Keratinocyte (primary cell): ENCODE data around the gene TBL1XR1. TPM values are rescaled to one million over a fixed set of nuclear protein-coding genes. Genes with fewer than 3 reads are reported as not detected.

ENCODE experiments used
- DNase-seq: peaks from one replicate; pipeline ENCODE4 v3.0.0-alpha.2; 2011; ENCODE audit warnings: low read depth, missing footprints, low spot score
- FAIRE-seq: peaks from 2 replicates; lab custom pipeline; 2011; peaks lifted over from hg19 to GRCh38; lab: Jason Lieb, UNC
- H2AFZ ChIP-seq: 2 replicates; pipeline ENCODE4 v1.6.0; 2012; ENCODE audit warnings: low read length, control low read depth, inconsistent platforms; ENCODE audit not compliant: control insufficient read depth
- H3K27ac ChIP-seq: 2 replicates; pipeline ENCODE4 v1.5.1; 2011; ENCODE audit warnings: low read length; ENCODE audit not compliant: control insufficient read depth, insufficient read depth
- H3K27me3 ChIP-seq: 3 replicates; pipeline ENCODE4 v1.6.0; 2011; ENCODE audit warnings: low read length; ENCODE audit not compliant: control insufficient read depth, insufficient read depth; ENCODE audit errors: extremely low read depth
- H3K36me3 ChIP-seq, 2 experiments: 2 replicates in 1 of 2; 3 replicates in 1 of 2; pipeline ENCODE4 v1.5.1; 2011; ENCODE audit warnings: low read length in 2 of 2, mild to moderate bottlenecking in 1 of 2; ENCODE audit not compliant: control insufficient read depth in 2 of 2, insufficient read depth in 2 of 2; ENCODE audit errors: extremely low read depth in 1 of 2
- H3K4me1 ChIP-seq: 3 replicates; pipeline ENCODE4 v1.5.1; 2011; ENCODE audit warnings: low read length; ENCODE audit not compliant: control insufficient read depth, insufficient read depth; ENCODE audit errors: extremely low read depth
- H3K4me2 ChIP-seq: 3 replicates; pipeline ENCODE4 v1.6.0; 2011; ENCODE audit warnings: low read depth, low read length; ENCODE audit not compliant: control insufficient read depth, insufficient read depth; ENCODE audit errors: extremely low read depth
- H3K4me3 ChIP-seq, 3 experiments: fragments of 200-600 bp in 1 of 3; sonication (generic) in 1 of 3; 2 replicates in 2 of 3; 3 replicates in 1 of 3; pipeline ENCODE4 v1.5.1; 2011 to 2016; ENCODE audit warnings: low read length in 3 of 3, mild to moderate bottlenecking in 3 of 3, control low read depth in 2 of 3, inconsistent platforms in 1 of 3, low read depth in 1 of 3, mixed read lengths in 1 of 3, mixed run types in 1 of 3, moderate library complexity in 1 of 3; ENCODE audit not compliant: control insufficient read depth in 2 of 3, insufficient read depth in 2 of 3; ENCODE audit errors: extremely low read depth in 1 of 3
- H3K79me2 ChIP-seq: 2 replicates; pipeline ENCODE4 v1.6.0; 2012; ENCODE audit warnings: low read length; ENCODE audit not compliant: control insufficient read depth, insufficient read depth
- H3K9ac ChIP-seq: 3 replicates; pipeline ENCODE4 v1.6.0; 2011; ENCODE audit warnings: low read length; ENCODE audit not compliant: control insufficient read depth, insufficient read depth; ENCODE audit errors: extremely low read depth
- H3K9me1 ChIP-seq: 3 replicates; pipeline ENCODE4 v1.6.0; 2011; ENCODE audit warnings: low read length; ENCODE audit not compliant: control insufficient read depth, insufficient read depth; ENCODE audit errors: extremely low read depth
- H3K9me3 ChIP-seq: 2 replicates; pipeline ENCODE4 v1.5.1; 2012; ENCODE audit warnings: low read depth, low read length; ENCODE audit not compliant: control insufficient read depth
- H4K20me1 ChIP-seq: 3 replicates; pipeline ENCODE4 v1.6.0; 2011; ENCODE audit warnings: low read length; ENCODE audit not compliant: control insufficient read depth, insufficient read depth; ENCODE audit errors: extremely low read depth
- CTCF ChIP-seq, 3 experiments: IDR thresholded peaks in 1 of 3; conservative IDR thresholded peaks in 1 of 3; optimal IDR thresholded peaks in 1 of 3; 2 replicates in 2 of 3; 3 replicates in 1 of 3; pipeline versions ENCODE3 to v1.5.1; 2011; ENCODE audit warnings: low read length in 3 of 3, mild to moderate bottlenecking in 3 of 3, moderate library complexity in 2 of 3, control low read depth in 1 of 3, inconsistent platforms in 1 of 3; ENCODE audit not compliant: insufficient read depth in 2 of 3; ENCODE audit errors: extremely low read depth in 1 of 3
- EZH2 ChIP-seq: IDR thresholded peaks from one replicate; pipeline ENCODE4 v1.6.1; 2012; ENCODE audit warnings: inconsistent platforms, mild to moderate bottlenecking, low read length, moderate library complexity
- dilution Hi-C: fragments of 300-500 bp; cut with MboI; formaldehyde crosslinking; loops from one replicate; pipeline ENCODE4 v1.7.0; 2020; ENCODE audit warnings: low sequenced_read_pairs; ENCODE audit not compliant: extremely low pct_ligation_motif_present
- polyA plus RNA-seq, 5 experiments: library from polyadenylated mRNA; depleted of rRNA in 3 of 5; stranded (reverse) in 3 of 5; stranded (forward) in 1 of 5; unstranded in 1 of 5; fragments of >200 nt; gene quantifications; 1 replicate in 1 of 5; 2 replicates in 3 of 5; 3 replicates in 1 of 5; pipeline versions ENCODE4 v1.2.1 to v1.2.3, GENCODE V29; 2011 to 2012; ENCODE audit warnings: missing spikeins in 2 of 5, low read depth in 1 of 5, low replicate concordance in 1 of 5

Gene TBL1XR1
- polyA plus RNA-seq, 1 donor (not counting 4 experiments of a cell fraction or from before 2014, with no cell fraction given): 169 TPM

GRCh38 chr3:177169936-177170722 lies 27.2 kb downstream of the TBL1XR1 start:
- H3K36me3 ChIP-seq: no peaks in the 10 kb centered on the region
- H3K4me3 ChIP-seq: no peak overlapping the region
- H3K79me2 ChIP-seq: peaks cover 98% of the 10 kb centered on the region
- peaks cover 22% of the 10 kb centered on the region for H3K4me1 ChIP-seq
- dilution Hi-C loops: no loop called here
- H3K9me3 ChIP-seq: no peaks in the 10 kb centered on the region
- no peak for TF ChIP-seq EZH2
- TF ChIP-seq CTCF (optimal IDR thresholded peaks at IDR 0.05 in 1 of 3, IDR thresholded peaks at IDR 0.05 in 1 of 3, conservative IDR thresholded peaks at IDR 0.05 in 1 of 3; ENCODE audit: extremely low read depth in 1 of 3, insufficient read depth in 2 of 3, low read length in 3 of 3): no peak
- H2AFZ ChIP-seq: no peak overlapping the region
- FAIRE-seq (no peak), DNase-seq (no peak)
- peaks cover 3% of the 10 kb centered on the region for H4K20me1 ChIP-seq
- H3K9me1 ChIP-seq: no peaks in the 10 kb centered on the region
- H3K27ac ChIP-seq: peak overlapping the region; percentile 53
- peak overlapping the region; percentile 64 for H3K4me2 ChIP-seq
- H3K9ac ChIP-seq: no peak overlapping the region
- H3K27me3 ChIP-seq: no peaks in the 10 kb centered on the region

GRCh38 chr3:177168431-177168830 lies 28.9 kb downstream of the TBL1XR1 start:
- H3K4me3 ChIP-seq: no peak overlapping the region
- H3K36me3 ChIP-seq: peaks cover 0 to 1% of the 10 kb centered on the region in 2 experiments
- no peak for DNase-seq
- no peaks in the 10 kb centered on the region for H3K9me3 ChIP-seq
- no peak for TF ChIP-seq EZH2
- no peak for TF ChIP-seq CTCF (optimal IDR thresholded peaks at IDR 0.05 in 1 of 3, IDR thresholded peaks at IDR 0.05 in 1 of 3, conservative IDR thresholded peaks at IDR 0.05 in 1 of 3; ENCODE audit: extremely low read depth in 1 of 3, insufficient read depth in 2 of 3, low read length in 3 of 3)
- H2AFZ ChIP-seq: no peak overlapping the region
- FAIRE-seq: no peak
- H3K9me1 ChIP-seq: no peaks in the 10 kb centered on the region
- no peak overlapping the region for H3K9ac ChIP-seq
- H3K27me3 ChIP-seq: no peaks in the 10 kb centered on the region
- dilution Hi-C loops: no loop called here
- peaks cover 18% of the 10 kb centered on the region for H3K4me1 ChIP-seq
- no peak overlapping the region for H3K4me2 ChIP-seq
- peaks cover 98% of the 10 kb centered on the region for H3K79me2 ChIP-seq
- no peak overlapping the region for H3K27ac ChIP-seq
- peaks cover 3% of the 10 kb centered on the region for H4K20me1 ChIP-seq
